ENCODE data around the gene RAB22A. TPM values are rescaled to one million over a fixed set of nuclear protein-coding genes. Genes with fewer than 3 reads are reported as not detected.
A peak's percentile ranks its signal among the peaks of the same experiment; 100 is the strongest.

The RAB22A gene
- total RNA-seq, 1 donor from 2014 or later = 25.2 TPM

- Mint-ChIP-seq H3K36me3 (ENCODE audit: low read depth) (peaks cover 3% of the 10 kb centered on the region), H3K27ac (ENCODE audit: unreplicated experiment) (no peak overlapping the region), H3K4me1 (ENCODE audit: low read depth) (peaks cover 19% of the 10 kb centered on the region), H3K9me3 (ENCODE audit: low read depth) (no peaks in the 10 kb centered on the region), H3K27me3 (ENCODE audit: low read depth) (no peaks in the 10 kb centered on the region), H3K4me3 (ENCODE audit: unreplicated experiment) (no peak overlapping the region)
- DNase-seq (ENCODE audit: low spot score) = no peak
- TF ChIP-seq CTCF (IDR thresholded peaks at IDR 0.05) = no peak
Measured at GRCh38 chr20:58305061-58305460, 4.5 kb upstream of the RAB22A start.

GRCh38 chr20:58306421-58307261 is 2.9 kb upstream of the RAB22A start:
- Mint-ChIP-seq H3K27ac (ENCODE audit: unreplicated experiment) (peak overlapping the region; percentile 36), H3K9me3 (ENCODE audit: low read depth) (no peaks in the 10 kb centered on the region), H3K4me1 (ENCODE audit: low read depth) (peaks cover 29% of the 10 kb centered on the region), H3K36me3 (ENCODE audit: low read depth) (peaks cover 1% of the 10 kb centered on the region), H3K27me3 (ENCODE audit: low read depth) (no peaks in the 10 kb centered on the region), H3K4me3 (ENCODE audit: unreplicated experiment) (no peak overlapping the region)
- no peak for TF ChIP-seq CTCF (IDR thresholded peaks at IDR 0.05)
- no peak for DNase-seq (ENCODE audit: low spot score)

GRCh38 chr20:58307270-58307669 is 2.2 kb upstream of the RAB22A start:
- Mint-ChIP-seq H3K9me3 (ENCODE audit: low read depth) (no peaks in the 10 kb centered on the region), H3K36me3 (ENCODE audit: low read depth) (peaks cover 3% of the 10 kb centered on the region), H3K27me3 (ENCODE audit: low read depth) (no peaks in the 10 kb centered on the region), H3K4me3 (ENCODE audit: unreplicated experiment) (no peak overlapping the region), H3K27ac (ENCODE audit: unreplicated experiment) (no peak overlapping the region), H3K4me1 (ENCODE audit: low read depth) (peaks cover 29% of the 10 kb centered on the region)
- no peak for TF ChIP-seq CTCF (IDR thresholded peaks at IDR 0.05)
- no peak for DNase-seq (ENCODE audit: low spot score)

- no peaks in the 10 kb centered on the region for H3K27me3 Mint-ChIP-seq (ENCODE audit: low read depth)
- H3K36me3 Mint-ChIP-seq (ENCODE audit: low read depth) = peaks cover 8% of the 10 kb centered on the region
- H3K4me3 Mint-ChIP-seq (ENCODE audit: unreplicated experiment) = peak overlapping the region; percentile 80
- TF ChIP-seq CTCF (IDR thresholded peaks at IDR 0.05) = no peak
- H3K9me3 Mint-ChIP-seq (ENCODE audit: low read depth) = no peaks in the 10 kb centered on the region
- no peak for DNase-seq (ENCODE audit: low spot score)
- peaks cover 31% of the 10 kb centered on the region for H3K4me1 Mint-ChIP-seq (ENCODE audit: low read depth)
- H3K27ac Mint-ChIP-seq (ENCODE audit: unreplicated experiment) = no peak overlapping the region
Measured at GRCh38 chr20:58308290-58308679, 1.2 kb upstream of the RAB22A start.

GRCh38 chr20:58308680-58309527 is 611 bp upstream of the RAB22A start:
- DNase-seq (ENCODE audit: low spot score) = no peak
- no peak for TF ChIP-seq CTCF (IDR thresholded peaks at IDR 0.05)
- Mint-ChIP-seq H3K27ac (ENCODE audit: unreplicated experiment) (no peak overlapping the region), H3K27me3 (ENCODE audit: low read depth) (no peaks in the 10 kb centered on the region), H3K4me1 (ENCODE audit: low read depth) (peaks cover 33% of the 10 kb centered on the region), H3K36me3 (ENCODE audit: low read depth) (peaks cover 13% of the 10 kb centered on the region), H3K4me3 (ENCODE audit: unreplicated experiment) (peak overlapping the region; percentile 80), H3K9me3 (ENCODE audit: low read depth) (no peaks in the 10 kb centered on the region)

All from chondrocyte (in vitro differentiated cells).